ENCODE measurements around the gene GPC6.

Gene GPC6

DNA sequence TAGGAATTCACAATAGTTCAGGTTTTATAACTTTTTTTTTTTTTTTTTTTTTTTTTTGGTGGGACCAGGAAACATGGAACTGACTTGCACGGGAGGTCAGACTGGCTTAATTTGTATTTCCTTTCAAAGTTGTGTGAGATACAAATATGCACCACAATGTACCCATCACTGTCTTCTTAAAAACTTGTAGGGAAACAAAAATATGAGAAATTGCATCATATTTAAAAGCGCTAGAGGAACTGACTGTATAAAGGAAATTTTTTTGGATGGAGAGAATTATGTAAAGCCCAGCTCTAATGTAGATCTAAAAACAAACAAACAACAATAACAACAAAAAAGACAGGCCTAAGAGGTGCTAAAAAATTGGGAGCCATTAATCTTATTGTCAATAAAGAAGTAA, 1006.3 kb downstream of the GPC6 start:
- no peak for DNase-seq

- DNase-seq, result peak; percentile 17 to 32
These were observed 1006.8 kb downstream of the GPC6 start for GRCh38 chr13:94233401-94233800.

GRCh38 chr13:94233837-94234236, 1007.2 kb downstream of the GPC6 start:
- no peak for DNase-seq

DNA sequence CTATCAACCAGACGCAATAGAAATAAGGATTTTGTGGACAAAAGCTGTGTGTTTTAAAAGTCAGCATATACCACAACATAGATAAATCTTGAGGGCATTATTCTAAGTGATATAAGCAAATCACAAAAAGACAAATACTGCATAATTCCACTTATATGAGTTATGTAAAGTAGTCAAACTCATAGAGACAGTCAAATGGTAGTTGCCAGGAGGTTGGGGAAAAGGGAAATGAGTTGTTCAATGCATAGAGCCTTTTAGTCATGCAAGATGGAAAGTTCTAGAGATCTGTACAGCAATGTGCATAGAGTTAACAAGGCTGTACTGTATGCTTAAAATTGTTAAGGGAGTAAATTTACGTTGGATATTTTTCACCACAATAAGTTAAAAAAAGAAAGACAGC, 1008.1 kb downstream of the GPC6 start:
- DNase-seq, result no peak

- no peak for DNase-seq
These were observed 1009.5 kb downstream of the GPC6 start for GRCh38 chr13:94236132-94236531.

GRCh38 chr13:94236872-94237271, 1010.3 kb downstream of the GPC6 start:
- no peak for DNase-seq

DNA sequence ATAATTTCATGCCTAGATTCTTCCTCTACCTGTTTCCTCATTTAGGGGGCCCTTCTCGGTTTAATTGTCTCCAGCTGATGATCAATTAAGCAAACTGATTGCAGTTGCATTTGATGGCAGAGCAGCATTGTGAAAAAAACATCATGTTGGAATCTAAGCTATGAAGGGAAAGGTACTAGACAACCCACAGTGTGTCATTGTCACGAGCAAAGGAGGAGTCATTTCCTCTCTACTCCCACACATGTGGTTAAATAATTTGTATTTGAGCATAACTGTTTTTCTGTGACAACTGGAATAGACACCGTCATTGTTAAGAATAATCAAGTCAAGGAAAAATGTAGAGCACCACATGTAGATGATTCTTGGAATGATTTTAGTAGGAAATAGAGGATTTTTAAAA, 1012.5 kb downstream of the GPC6 start:
- DNase-seq, result peak; percentile 75 to 85

GRCh38 chr13:94242554-94242953, 1015.9 kb downstream of the GPC6 start:
- DNase-seq, result no peak

GRCh38 chr13:94243551-94243950, 1016.9 kb downstream of the GPC6 start:
- DNase-seq, result no peak

DNA sequence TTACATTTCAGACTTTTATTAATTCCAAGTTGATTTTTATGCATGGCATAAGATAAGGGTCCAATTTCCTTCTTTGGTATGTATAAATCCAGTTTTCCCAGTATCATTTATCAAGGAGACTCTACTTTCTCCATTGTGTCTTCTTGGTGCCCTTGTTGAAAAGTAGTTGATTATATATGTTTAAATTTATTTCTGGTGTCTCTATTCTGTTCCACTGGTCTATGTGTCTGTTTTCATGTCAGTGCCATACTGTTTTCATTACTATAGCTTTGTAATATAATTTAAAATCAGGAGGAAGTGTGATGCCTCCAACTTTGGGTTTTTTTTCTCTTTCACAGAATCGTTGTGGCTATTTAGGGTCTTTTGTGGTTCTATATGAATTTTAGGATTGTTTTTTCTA, 1019.9 kb downstream of the GPC6 start:
- DNase-seq, result no peak

DNA sequence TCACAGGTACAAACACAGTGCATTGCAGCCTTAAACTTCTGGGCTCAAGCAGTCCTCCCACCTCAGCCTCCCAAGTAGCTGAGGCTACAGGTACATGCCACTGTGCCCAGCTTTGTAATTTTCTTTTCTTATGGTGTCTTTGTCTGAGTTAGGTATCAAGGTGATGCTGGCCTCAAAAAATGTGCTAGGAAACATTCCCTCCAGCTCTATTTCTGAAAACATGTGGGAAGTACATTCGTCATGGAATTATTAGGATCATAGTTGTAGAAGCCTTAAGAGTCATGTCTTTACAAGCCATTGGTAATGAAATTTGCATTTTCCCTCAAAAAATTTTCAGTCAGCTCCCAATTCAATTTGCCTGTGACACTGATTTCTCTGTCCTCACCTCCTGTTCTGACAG, 1021.3 kb downstream of the GPC6 start:
- no peak for DNase-seq

DNA sequence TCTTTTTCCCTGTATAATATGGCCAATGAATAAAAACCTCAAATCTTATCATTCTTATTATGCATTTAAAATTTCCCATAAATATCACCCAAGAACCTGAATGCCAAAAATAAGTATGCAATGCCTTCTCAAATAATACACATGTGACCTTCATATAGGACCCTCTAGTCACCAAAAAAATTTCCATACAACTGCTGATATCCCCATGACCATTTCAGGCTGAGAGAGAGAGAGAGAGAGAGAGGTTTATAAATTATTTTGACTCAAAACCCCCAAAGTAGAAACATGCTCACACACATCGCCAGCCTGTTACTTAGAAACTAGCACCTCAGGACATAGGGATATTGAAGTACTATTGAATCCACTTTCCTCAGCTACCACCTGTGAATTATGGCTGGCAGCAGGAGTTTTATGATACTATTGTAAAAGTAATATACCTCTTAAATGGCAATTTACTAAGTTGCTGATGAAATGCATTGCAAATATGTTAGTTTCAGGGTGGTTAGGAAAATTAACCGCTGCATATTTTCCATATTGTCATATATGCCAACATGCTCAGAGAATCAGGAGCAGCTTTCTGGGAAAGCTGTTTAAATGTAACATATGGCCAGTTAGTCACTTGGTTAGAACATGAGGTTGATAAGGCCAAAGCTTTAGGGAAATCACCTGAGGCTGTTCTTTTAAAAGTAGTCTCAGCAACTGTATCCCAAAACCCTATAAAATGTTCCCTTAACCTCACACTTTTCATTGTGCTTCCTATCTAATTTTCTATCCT, 1022.0 kb downstream of the GPC6 start:
- DNase-seq, result no peak

GRCh38 chr13:94249512-94249911, 1022.9 kb downstream of the GPC6 start:
- DNase-seq, result no peak

DNA sequence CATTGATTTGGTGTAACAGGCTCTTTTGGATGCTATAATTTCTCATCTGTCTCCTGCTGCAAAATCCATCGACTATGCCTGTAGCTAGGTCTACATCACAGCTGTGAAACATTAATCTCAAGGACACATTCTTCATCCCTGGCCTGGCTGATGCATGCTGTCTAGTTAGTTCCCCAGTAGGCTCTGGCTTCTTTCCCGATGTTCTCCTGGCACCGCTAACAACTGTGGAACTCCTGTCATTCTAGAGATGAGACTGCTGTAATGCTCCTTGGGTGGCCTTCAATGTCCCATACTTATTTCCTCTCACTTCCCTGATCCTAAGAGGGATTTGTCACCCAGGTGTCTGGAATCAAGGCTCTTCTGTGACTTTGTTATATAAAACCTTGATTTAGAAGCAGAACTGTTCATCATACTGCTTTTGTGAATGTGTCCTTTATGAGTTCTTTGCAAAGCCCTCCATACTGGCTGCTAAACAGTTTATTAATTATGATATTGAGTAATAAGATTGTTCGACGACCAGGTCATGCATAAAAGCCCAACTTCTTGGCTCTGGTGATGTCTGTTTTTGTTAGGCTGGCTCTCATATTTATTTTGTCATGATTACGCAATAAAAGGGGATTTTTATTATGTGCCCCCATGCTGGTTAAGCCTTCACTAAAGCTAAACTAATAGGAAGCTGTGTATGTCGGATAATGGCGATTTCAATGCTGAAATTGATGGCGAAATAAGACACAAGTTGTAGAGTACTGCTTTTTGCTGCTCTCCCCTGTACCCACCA, 1025.4 kb downstream of the GPC6 start:
- no peak for DNase-seq

- DNase-seq, result no peak
These were observed 1028.1 kb downstream of the GPC6 start for GRCh38 chr13:94254737-94255136.

GRCh38 chr13:94256721-94257120, 1030.1 kb downstream of the GPC6 start:
- DNase-seq, result no peak

GRCh38 chr13:94259984-94260383, 1033.4 kb downstream of the GPC6 start:
- no peak for DNase-seq

GRCh38 chr13:94261163-94261562, 1034.6 kb downstream of the GPC6 start:
- DNase-seq, result peak; percentile 12 to 42

DNA sequence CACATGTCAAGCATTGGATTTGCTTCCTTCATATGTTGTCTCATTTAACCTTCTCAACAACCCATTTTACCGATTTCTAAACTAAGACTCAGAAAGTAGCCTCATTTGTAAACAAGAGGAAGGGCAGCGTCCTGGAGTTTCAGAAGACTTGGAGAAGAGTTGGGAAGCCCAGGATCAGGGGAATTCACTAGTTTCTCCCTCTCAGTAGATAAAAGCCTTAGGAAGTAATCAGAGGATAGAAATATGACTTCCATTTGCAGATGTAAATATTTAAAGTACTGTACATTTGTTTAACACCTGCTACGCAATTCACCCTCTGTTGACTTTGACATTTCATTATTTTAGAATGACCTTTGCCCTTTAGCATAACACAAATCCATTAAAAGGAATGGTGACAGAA, 1036.4 kb downstream of the GPC6 start:
- no peak for DNase-seq

DNA sequence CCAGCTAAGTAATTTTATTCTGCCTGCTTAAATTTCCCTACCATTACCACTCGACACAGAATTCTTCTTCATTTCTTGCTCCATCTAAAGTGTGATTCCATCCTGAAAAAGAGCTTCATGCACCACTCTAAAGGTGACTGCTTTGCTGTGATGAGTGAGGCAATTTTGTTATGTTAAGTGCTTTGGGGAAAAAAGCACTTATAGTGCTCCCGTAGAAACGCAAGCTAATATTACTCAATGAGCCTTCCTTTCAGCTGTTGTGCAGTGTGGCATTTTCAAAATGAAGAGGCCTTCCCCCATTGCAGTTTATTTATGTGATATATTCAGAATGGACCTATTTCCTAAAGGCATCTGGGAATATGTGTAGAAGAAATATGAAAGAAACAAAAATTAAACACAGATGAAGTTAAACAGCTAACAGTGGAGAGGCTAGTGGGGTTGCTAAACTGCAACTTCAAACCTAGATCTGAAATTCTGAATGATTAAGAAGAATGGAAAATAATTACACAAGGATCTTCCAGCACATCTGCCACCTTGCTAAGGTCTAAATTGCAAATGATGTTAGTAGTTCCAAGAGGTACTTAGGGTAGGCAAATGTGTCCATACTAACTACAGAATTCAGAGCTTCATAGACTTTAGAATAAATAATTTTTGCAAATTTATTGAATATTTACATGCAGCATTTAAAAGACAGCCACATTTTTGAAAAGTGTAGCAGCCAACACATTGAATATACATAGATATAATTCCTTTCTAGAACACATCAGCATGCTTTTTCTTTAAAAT, 1041.2 kb downstream of the GPC6 start:
- no peak for DNase-seq

- no peak for DNase-seq
These were observed 1042.1 kb downstream of the GPC6 start for GRCh38 chr13:94268661-94269060.

DNA sequence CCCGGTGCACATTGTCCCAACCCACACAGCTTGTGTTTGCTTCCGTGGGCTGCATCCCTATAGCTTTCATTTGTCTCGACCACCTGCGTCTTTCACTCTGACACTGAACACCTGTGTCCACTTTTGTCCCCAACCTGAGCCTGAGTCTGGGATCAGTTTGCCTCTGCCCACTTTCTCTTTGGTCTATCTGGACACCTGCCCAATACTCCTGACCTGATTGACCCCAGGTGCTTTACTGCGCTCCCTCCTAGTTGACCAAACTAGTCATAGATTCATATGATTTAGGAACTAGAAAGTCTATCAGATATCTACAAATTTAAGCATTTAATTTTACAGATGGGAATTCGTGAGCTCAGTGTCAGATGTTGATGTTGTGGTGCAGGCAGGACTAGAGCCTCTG, 1043.0 kb downstream of the GPC6 start:
- no peak for DNase-seq

GRCh38 chr13:94270556-94270955, 1043.9 kb downstream of the GPC6 start:
- no peak for DNase-seq

Measured in inflammatory macrophage (primary cell).